ENCODE measurements around the gene IDUA.

Gene IDUA

GRCh38 chr4:951594-952468, 35.0 kb upstream of the IDUA start:
- no peaks in the 10 kb centered on the region for H3K27me3 ChIP-seq (ENCODE audit: insufficient read depth, low read length)
- H3K9me3 ChIP-seq (ENCODE audit: low read length): no peaks in the 10 kb centered on the region
- no peak overlapping the region for H2AFZ ChIP-seq (ENCODE audit: low read depth, low read length)
- no peaks in the 10 kb centered on the region for H3K4me1 ChIP-seq (ENCODE audit: insufficient read depth, low read length)
- peaks cover 5% of the 10 kb centered on the region for H3K36me3 ChIP-seq (ENCODE audit: insufficient read depth, low read length)
- no peak overlapping the region for H3K4me3 ChIP-seq (ENCODE audit: low read length)

GRCh38 chr4:952881-953573, 33.8 kb upstream of the IDUA start:
- H3K36me3 ChIP-seq (ENCODE audit: insufficient read depth, low read length): peaks cover 5% of the 10 kb centered on the region
- no peaks in the 10 kb centered on the region for H3K9me3 ChIP-seq (ENCODE audit: low read length)
- no peaks in the 10 kb centered on the region for H3K4me1 ChIP-seq (ENCODE audit: insufficient read depth, low read length)
- H3K4me3 ChIP-seq (ENCODE audit: low read length): no peak overlapping the region
- H2AFZ ChIP-seq (ENCODE audit: low read depth, low read length): no peak overlapping the region
- H3K27me3 ChIP-seq (ENCODE audit: insufficient read depth, low read length): no peaks in the 10 kb centered on the region

- H3K4me1 ChIP-seq (ENCODE audit: insufficient read depth, low read length): no peaks in the 10 kb centered on the region
- H3K27me3 ChIP-seq (ENCODE audit: insufficient read depth, low read length): no peaks in the 10 kb centered on the region
- no peak overlapping the region for H3K4me3 ChIP-seq (ENCODE audit: low read length)
- H3K9me3 ChIP-seq (ENCODE audit: low read length): no peaks in the 10 kb centered on the region
- no peak overlapping the region for H2AFZ ChIP-seq (ENCODE audit: low read depth, low read length)
- peaks cover 5% of the 10 kb centered on the region for H3K36me3 ChIP-seq (ENCODE audit: insufficient read depth, low read length)
These were observed 33.3 kb upstream of the IDUA start for GRCh38 chr4:953574-953915.

DNA sequence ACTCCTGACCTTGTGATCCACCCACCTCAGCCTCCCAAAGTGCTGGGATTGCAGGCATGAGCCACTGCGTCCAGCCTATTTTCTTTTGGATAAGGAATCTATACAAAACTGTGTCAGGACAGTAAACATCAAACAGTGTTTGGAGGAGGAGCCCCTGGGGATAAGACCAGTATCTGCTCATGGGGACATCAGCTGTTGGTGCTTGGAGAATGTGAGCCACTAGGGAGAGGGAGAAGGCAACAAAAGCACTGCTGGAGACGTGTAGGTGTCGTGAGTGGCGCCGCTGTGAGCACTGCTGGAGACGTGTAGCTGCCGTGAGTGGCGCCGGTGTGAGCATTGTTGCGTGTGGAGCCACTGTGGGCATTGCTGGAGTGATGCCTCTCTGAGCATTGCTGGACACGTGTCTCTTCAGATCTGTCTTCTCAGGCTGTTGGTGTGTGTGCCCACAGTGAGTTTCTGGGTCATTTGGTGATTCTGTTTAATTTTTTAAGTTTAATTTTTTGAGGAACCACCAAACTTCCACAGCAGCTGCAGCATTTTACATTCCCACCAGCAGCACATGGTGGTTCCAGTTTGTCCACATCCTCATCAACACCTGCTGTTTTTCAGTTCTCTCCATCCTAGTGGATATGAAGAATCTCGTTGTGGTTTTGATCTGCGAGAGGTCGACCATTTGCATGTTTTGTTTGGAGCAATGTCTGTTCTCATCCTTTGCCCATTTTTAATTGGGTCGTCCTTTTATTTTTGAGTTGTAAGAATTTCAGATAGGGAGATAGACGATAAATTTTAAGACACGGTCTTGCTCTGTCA, 32.4 kb upstream of the IDUA start:
- H3K9me3 ChIP-seq (ENCODE audit: low read length): no peaks in the 10 kb centered on the region
- H3K27me3 ChIP-seq (ENCODE audit: insufficient read depth, low read length): no peaks in the 10 kb centered on the region
- H3K4me3 ChIP-seq (ENCODE audit: low read length): no peak overlapping the region
- no peaks in the 10 kb centered on the region for H3K4me1 ChIP-seq (ENCODE audit: insufficient read depth, low read length)
- no peak overlapping the region for H2AFZ ChIP-seq (ENCODE audit: low read depth, low read length)
- H3K36me3 ChIP-seq (ENCODE audit: insufficient read depth, low read length): peaks cover 5% of the 10 kb centered on the region

DNA sequence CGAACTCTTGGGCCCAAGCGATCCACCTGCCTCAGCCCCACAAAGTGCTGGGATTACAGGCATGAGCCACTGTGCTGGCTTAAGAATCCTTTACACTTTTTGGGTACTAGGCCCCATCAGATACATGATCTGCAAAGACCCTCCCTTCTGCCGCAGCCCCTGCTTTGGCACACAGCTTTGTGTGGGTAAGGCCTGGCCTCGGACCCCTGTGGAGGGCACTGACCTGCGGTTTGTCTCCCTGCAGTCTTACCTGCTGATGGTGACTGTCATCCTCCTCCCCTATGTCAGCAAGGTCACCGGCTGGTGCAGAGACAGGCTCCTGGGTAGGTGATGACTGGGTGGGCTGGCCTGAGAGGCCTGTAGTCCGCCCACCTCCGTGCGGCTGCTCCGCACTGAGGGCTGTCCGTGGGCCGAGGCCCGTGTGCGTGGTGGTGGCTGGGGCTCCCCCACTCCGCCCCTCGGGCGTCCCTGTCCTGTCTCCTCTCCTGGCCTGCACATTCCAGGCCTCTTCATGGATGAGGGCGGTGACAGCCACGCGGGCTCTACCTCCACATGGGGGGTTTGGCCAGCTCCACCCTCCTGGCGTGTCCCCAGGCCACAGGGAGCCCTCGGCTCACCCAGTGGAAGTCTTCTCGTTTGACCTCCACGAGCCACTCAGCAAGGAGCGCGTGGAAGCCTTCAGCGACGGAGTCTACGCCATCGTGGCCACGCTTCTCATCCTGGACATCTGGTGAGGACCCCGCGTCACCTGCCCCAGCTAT, 31.5 kb upstream of the IDUA start:
- Histone ChIP-seq H2AFZ (ENCODE audit: low read depth, low read length) (no peak overlapping the region), H3K4me1 (ENCODE audit: insufficient read depth, low read length) (no peaks in the 10 kb centered on the region), H3K27me3 (ENCODE audit: insufficient read depth, low read length) (no peaks in the 10 kb centered on the region), H3K36me3 (ENCODE audit: insufficient read depth, low read length) (peaks cover 6% of the 10 kb centered on the region), H3K4me3 (ENCODE audit: low read length) (no peak overlapping the region), H3K9me3 (ENCODE audit: low read length) (no peaks in the 10 kb centered on the region)

DNA sequence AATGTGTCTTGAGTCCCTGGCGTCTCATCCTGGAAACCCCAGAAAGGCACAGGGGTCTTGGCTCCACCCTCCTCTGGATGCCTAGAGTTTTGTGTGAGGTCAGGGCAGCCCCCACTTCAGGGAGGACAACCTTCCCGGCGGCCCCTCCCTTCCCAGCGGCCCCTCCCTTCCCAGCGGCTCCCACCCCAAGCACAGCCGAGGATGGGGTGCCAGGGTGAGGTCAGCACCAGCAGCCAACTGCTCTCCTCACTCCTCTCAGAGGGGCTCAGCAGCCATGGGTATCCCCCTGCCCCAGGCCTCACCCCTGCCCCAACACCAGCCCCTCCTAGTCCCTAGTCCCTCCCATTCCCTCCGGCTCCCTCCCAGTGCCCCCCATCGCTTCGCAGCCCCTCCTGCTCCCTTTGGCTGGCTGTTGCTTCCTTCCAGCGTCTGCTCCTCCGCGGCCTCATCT, 30.9 kb upstream of the IDUA start:
- Histone ChIP-seq H3K4me3 (ENCODE audit: low read length) (no peak overlapping the region), H3K36me3 (ENCODE audit: insufficient read depth, low read length) (peaks cover 7% of the 10 kb centered on the region), H3K9me3 (ENCODE audit: low read length) (no peaks in the 10 kb centered on the region), H2AFZ (ENCODE audit: low read depth, low read length) (no peak overlapping the region), H3K27me3 (ENCODE audit: insufficient read depth, low read length) (no peaks in the 10 kb centered on the region), H3K4me1 (ENCODE audit: insufficient read depth, low read length) (no peaks in the 10 kb centered on the region)

DNA sequence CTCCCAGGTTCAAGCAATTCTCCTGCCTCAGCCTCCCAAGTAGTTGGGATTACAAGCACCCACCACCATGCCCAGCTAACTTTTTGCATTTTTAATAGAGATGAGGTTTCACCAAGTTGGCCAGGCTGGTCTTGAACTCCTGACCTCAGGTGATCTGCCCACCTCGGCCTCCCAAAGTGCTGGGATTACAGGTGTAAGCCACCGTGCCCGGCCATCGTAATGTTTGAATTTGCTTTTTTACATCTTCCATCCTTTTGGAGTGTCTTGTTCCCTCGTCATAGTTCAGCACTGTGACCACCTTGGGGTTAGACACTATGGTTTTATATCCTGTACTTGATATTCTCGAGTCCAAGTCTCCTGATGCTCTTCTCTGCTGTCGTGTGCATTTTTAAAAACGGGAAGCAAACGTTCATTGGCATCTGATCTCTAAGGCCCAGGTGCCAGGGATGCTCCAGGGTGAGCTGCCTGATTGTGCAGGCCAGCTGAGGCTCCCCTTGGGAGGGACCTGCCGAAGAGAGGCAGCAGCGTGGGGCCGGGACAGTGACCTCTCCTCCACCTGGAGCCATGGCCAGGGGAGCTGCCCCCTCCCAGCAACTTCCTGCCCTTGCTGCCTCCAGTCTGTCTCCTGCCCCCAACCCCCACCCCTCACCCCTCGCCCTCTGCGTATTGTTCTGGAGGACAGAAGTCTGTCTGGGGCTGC, 30.2 kb upstream of the IDUA start:
- Histone ChIP-seq H3K9me3 (ENCODE audit: low read length) (no peaks in the 10 kb centered on the region), H3K36me3 (ENCODE audit: insufficient read depth, low read length) (peaks cover 7% of the 10 kb centered on the region), H3K4me3 (ENCODE audit: low read length) (no peak overlapping the region)

GRCh38 chr4:957231-957580, 29.6 kb upstream of the IDUA start:
- Histone ChIP-seq H3K36me3 (ENCODE audit: insufficient read depth, low read length) (peaks cover 7% of the 10 kb centered on the region), H3K27me3 (ENCODE audit: insufficient read depth, low read length) (no peaks in the 10 kb centered on the region), H3K4me3 (ENCODE audit: low read length) (no peak overlapping the region), H3K4me1 (ENCODE audit: insufficient read depth, low read length) (no peaks in the 10 kb centered on the region), H2AFZ (ENCODE audit: low read depth, low read length) (no peak overlapping the region), H3K9me3 (ENCODE audit: low read length) (no peaks in the 10 kb centered on the region)

More for the DNA sequence above, 30.2 kb upstream of the IDUA start:
- no peaks in the 10 kb centered on the region for H3K27me3 ChIP-seq (ENCODE audit: insufficient read depth, low read length)
- no peaks in the 10 kb centered on the region for H3K4me1 ChIP-seq (ENCODE audit: insufficient read depth, low read length)
- H2AFZ ChIP-seq (ENCODE audit: low read depth, low read length): no peak overlapping the region

- Histone ChIP-seq H3K9me3 (ENCODE audit: low read length) (no peaks in the 10 kb centered on the region), H3K4me3 (ENCODE audit: low read length) (no peak overlapping the region), H3K36me3 (ENCODE audit: insufficient read depth, low read length) (peaks cover 7% of the 10 kb centered on the region), H2AFZ (ENCODE audit: low read depth, low read length) (no peak overlapping the region), H3K4me1 (ENCODE audit: insufficient read depth, low read length) (no peaks in the 10 kb centered on the region), H3K27me3 (ENCODE audit: insufficient read depth, low read length) (no peaks in the 10 kb centered on the region)
These were observed 29.1 kb upstream of the IDUA start for GRCh38 chr4:957581-958313.

DNA sequence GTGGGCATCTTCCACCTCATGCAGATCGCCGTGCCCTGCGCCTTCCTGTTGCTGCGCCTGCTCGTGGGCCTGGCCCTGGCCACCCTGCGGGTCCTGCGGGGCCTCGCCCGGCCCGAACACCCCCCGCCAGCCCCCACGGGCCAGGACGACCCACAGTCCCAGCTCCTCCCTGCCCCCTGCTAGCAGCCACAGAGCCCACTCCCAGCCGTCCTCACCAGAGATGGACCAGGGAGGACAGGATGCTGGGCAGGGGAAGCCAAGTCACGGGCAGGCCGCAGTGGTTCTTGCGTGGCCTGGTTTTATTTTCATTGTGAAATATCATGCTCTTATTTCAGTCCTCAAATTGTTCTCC, 28.6 kb upstream of the IDUA start:
- Histone ChIP-seq H3K9me3 (ENCODE audit: low read length) (no peaks in the 10 kb centered on the region), H3K4me3 (ENCODE audit: low read length) (no peak overlapping the region), H3K27me3 (ENCODE audit: insufficient read depth, low read length) (no peaks in the 10 kb centered on the region), H2AFZ (ENCODE audit: low read depth, low read length) (no peak overlapping the region), H3K36me3 (ENCODE audit: insufficient read depth, low read length) (peaks cover 7% of the 10 kb centered on the region), H3K4me1 (ENCODE audit: insufficient read depth, low read length) (no peaks in the 10 kb centered on the region)

DNA sequence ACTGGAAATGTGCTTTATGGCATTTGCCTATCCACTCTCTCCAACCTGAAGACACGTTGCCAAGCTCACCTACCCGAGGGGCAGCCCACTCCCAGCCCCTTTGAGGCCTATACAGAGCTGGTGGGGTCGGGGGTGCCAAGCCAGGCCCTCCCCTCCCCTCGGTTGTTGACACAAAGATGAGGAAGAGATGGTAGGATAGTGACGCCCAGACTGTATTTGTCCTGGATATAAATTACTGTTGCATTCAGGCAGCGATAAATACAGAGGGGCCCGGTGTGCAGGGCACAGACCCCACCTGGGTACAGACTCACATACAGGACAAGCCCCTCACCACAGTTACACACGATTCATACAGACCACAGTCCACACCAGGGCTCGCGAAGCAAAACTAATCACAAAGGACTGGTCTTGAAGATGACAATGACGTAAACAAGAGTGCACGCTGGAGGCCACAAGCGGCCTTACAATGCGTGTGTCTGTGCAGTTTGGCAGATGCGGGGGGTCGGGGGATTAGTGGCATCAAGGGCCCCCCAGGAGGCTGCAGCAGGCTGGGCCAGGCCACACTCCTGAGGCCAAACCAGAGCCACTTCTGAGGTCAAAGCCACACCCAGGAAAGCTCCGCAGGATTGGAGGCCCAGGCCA, 28.0 kb upstream of the IDUA start:
- no peaks in the 10 kb centered on the region for H3K9me3 ChIP-seq (ENCODE audit: low read length)
- H3K27me3 ChIP-seq (ENCODE audit: insufficient read depth, low read length): no peaks in the 10 kb centered on the region
- no peak overlapping the region for H3K4me3 ChIP-seq (ENCODE audit: low read length)
- no peak overlapping the region for H2AFZ ChIP-seq (ENCODE audit: low read depth, low read length)
- no peaks in the 10 kb centered on the region for H3K4me1 ChIP-seq (ENCODE audit: insufficient read depth, low read length)
- H3K36me3 ChIP-seq (ENCODE audit: insufficient read depth, low read length): peaks cover 8% of the 10 kb centered on the region
